Epithelial cell of prostate (primary cell): Measurements from ENCODE around the gene PRIMPOL.
A peak's percentile ranks its signal among the peaks of the same experiment; 100 is the strongest.
"Not testable (repeated sequence)": the region's sequence is repeated elsewhere in the genome, so short reads cannot be mapped to it uniquely, and the experiment has no call there.

ENCODE experiments used
- DNase-seq: peaks from one replicate; pipeline ENCODE4 v3.0.0-alpha.2; 2011; ENCODE audit warnings: low read depth, low spot score
- H3K27ac ChIP-seq: fragments of 450-650 bp; 2 replicates; pipeline ENCODE4 v1.5.1; 2017; ENCODE audit warnings: mild to moderate bottlenecking

The PRIMPOL gene

GRCh38 chr4:184697956-184698355, 48.4 kb downstream of the PRIMPOL start:
- H3K27ac ChIP-seq: no peak overlapping the region
- DNase-seq: no peak

DNA sequence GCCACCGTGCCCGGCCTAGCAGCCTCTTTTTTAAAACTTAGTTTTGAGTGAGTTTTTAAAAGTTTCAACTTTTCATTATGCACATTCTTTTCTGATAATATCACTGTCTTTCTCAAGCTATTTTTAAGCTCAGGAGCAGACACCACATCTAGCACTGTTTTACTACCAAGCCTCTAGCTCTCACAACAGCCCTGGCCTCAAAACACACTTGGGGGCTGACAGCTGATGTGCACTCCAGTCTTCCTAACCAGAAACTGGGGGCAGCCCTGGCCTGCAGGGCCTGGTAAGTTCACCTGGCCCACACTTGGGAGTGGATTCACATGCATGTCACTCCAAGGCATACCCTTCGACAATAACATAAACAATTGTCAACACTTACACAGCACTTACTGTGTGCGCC, 50.4 kb downstream of the PRIMPOL start:
- no peak overlapping the region for H3K27ac ChIP-seq
- no peak for DNase-seq

GRCh38 chr4:184702114-184702513, 52.6 kb downstream of the PRIMPOL start:
- DNase-seq: no peak
- H3K27ac ChIP-seq: no peak overlapping the region

DNA sequence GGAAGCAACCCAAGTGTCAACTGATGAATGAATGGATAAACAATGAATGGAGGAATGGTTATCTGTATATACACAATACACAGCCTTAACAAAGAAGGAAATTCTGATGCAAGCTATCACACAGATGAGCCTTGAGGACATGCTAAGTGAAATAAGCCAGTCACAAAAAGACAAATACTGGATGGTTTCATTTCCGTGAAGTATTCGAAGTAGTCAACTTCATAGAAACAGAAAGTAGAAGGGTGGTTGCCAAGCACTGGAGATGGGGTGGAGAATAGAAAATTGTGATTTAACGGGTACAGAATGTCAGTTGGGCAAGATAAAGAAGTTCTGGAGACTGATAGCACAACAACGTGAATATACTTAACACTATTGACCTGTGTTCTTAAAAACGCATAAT, 56.2 kb downstream of the PRIMPOL start:
- no peak for DNase-seq
- no peak overlapping the region for H3K27ac ChIP-seq

- no peak overlapping the region for H3K27ac ChIP-seq
- DNase-seq: no peak
These were observed 56.9 kb downstream of the PRIMPOL start for GRCh38 chr4:184706453-184706852.

DNA sequence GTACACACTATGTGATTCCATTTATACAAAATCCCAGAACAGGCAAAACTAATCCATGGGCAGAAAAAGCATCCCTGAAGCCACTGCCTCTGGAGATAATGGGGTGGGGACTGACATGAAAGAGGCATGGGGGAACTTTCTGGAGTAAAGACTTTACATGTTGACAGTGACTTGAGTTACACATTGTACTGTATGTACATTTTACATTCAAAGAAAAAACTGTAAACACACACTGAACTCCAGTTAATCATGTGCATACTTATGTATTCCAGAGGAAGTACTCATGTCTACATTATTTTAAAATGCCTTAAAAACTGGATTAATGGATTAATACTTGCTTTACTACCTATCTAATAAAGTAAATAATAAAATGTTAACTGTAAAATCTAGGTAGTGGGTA, 62.8 kb downstream of the PRIMPOL start:
- DNase-seq: no peak
- H3K27ac ChIP-seq: no peak overlapping the region

DNA sequence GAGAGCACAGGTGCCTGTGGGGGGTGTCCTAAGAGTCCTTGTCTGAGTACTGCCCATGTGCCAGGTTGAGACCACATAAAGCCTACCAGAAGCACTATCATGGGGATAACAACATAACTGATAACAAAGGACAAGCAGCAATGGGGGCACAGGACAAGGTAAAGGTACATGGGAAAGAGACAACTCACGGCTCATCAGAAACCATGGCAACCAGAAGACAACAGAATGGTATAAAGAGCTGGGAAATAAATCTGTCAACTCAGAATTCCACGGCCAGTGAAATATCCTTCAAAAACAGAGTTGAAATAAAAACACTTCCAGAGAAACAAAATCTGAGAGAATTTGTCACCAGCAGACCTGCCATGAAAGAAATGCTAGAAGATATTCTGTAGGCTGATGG, 64.3 kb downstream of the PRIMPOL start:
- no peak for DNase-seq
- no peak overlapping the region for H3K27ac ChIP-seq

GRCh38 chr4:184715526-184715925, 66.0 kb downstream of the PRIMPOL start:
- DNase-seq: no peak

DNA sequence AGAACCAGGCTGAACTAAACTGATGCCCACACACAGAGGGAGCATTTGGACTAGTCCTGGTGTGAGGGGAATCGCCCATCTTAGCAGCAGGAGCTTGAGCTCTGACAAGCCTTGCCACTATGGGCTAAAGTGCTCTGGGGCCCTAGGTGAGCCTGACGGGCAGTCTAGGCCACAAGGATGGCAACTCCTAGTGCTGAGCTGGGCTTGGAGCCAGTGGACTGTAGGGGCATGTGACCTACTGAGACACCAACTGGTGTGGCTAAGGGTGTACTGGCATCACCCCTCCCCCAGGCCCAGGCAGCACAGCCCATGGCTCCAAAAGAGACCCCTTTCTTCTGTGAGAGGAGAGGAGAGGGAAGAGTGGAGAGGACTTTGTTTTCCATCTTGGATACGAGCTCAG, 69.9 kb downstream of the PRIMPOL start:
- DNase-seq: no peak
- no peak overlapping the region for H3K27ac ChIP-seq

More at GRCh38 chr4:184715526-184715925, 66.0 kb downstream of the PRIMPOL start:
- no peak overlapping the region for H3K27ac ChIP-seq

DNA sequence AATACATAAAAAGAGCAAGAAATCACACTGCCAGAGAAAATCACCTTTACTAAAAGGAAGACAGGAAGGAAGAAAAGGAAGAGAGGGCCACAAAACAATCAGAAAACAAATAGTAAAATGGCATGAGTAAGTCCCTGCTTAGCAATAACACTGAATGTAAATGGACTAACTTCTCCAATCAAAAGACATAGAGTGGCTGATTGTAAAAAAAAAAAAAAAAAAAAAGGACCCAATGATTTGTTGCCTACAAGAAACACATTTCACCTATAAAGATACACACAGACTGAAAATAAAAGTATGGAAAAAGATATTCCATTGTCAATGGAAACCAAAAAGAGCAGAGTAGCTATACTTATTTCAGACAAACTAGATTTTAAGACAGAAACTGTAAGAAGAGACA, 71.7 kb downstream of the PRIMPOL start:
- DNase-seq: no peak
- H3K27ac ChIP-seq: no peak overlapping the region

DNA sequence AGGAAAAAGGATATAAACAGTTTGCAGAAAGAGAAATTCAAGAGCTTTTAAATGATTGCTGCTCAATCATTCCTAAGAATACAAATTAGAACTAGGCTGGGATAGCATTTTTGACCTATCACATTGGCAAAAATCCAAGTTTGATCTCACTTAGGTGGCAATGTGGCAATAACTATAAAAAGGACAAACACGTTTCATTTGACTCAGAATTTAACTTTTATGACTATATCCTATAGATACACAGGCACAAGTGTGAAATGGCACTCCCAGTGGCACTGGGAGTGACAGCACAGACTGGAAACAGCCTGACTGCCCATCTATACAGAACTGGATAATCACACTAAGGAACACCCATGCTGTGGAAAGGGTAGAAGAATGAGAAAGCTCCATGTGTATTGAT, 73.3 kb downstream of the PRIMPOL start:
- DNase-seq: no peak
- no peak overlapping the region for H3K27ac ChIP-seq

GRCh38 chr4:184727430-184727829, 77.9 kb downstream of the PRIMPOL start:
- no peak overlapping the region for H3K27ac ChIP-seq
- DNase-seq: no peak

DNA sequence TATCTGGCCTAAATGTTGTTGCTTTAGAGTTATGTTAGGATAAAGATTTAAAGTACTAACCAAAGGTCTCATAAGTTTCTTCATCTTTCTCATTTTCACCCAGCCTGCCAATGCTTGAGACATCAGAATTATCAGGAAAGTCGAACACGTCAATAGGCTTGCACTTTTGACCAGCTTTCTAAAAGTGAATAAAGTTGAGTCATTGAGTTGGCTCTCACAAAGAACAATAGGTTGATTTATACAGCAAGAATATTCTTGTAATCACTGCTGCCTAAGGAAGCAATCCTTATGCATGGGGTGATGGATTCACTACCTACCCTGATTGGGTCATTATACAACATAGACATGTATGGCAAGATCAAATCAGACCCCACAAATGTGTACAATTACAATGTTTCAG, 79.3 kb downstream of the PRIMPOL start:
- no peak for DNase-seq
- H3K27ac ChIP-seq: peak overlapping the region; percentile 43

DNA sequence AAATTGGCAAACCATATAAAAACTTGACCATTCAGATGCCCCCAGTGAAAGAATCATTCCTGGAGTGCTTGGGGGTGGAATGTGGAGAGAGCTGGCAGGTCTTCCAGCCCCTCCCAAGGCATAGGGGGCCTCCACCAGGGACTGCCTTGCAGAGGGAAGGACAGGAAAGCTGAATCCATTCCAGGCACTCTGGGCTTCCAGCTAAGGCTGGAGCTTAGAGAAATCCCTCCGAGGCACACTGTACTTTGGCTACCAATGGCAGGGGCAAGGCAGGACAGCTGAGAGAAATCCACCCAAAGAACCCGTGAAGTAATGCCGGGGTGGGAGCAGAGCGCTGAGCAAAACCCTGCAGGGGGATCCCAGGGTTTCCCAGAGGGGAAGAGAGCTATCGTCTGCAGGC, 80.4 kb downstream of the PRIMPOL start:
- DNase-seq: no peak
- peak overlapping the region; percentile 43 for H3K27ac ChIP-seq

GRCh38 chr4:184731056-184731455, 81.5 kb downstream of the PRIMPOL start:
- H3K27ac ChIP-seq: no peak overlapping the region
- no peak for DNase-seq

DNA sequence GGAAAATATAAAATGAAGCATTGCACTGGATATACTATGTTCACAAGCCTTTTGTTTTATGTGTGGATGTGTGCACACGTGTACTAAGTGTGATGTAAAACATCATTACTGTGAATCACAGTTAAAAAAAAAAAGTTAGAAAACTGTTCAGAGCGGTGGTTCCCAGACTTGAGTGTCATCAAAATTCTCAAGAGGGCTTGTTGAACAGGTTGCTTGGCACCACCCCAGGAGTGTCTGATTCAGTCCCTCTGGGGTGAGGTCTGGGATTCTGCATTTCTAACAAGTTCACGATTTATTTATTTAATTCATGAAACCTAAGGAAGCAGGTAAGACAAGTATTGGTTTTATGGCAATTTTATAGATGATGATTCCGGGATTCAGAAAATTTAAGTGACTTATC, 82.6 kb downstream of the PRIMPOL start:
- DNase-seq: peak; percentile 87

DNA sequence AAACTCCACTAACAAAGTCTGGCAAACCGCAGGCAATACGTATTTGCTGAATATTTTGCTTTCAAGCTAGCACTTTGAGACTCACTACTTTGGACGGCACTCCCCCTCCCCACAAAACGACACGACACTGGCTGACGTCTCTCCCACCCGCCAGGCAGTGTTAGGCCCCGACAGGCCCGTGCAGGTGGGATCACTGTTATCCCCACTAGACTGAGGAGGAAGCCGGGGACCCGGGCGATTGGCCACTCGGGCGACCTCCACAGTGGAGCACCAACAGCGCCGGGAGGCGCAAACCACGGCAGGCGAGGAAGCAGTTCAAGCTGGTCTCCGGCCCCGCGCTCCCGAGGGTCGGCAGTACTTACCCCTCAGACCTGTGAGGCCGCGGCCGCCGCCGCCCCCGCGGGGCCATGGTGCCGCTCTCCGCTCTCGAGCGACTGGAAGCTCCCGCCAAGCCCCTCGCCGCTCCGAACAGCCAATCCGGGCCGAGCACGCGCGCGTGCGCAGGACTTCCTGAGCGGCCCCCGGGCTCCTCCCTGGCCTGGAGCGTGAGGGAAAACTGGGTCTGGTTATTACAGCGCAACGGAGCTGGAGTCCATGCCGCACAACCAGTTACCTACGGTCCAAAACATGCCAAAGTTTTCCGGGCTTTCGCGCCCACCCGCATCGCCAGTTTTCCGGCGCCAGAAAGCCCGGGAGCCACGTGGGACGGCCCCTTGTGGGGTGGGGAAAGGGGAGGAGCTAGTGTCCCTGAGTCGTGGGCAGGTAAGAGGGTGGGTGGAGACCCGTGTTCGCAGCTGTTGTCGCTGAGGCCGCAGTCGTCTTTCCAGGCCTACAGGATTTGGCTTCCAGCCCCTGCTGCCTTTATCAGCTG, 84.4 kb downstream of the PRIMPOL start, which contains the start of gene CENPU:
Gene CENPU (minus strand): TSS at position 443 of the 871 bp plus-strand sequence. CDS start 34 bp downstream, at position 409.
- H3K27ac ChIP-seq: peak within 1 kb of the TSS; percentile 72
- peak; percentile 93 for DNase-seq

More for the DNA sequence above, 82.6 kb downstream of the PRIMPOL start:
- H3K27ac ChIP-seq: peak overlapping the region; percentile 72

- no peak overlapping the region for H3K27ac ChIP-seq
- DNase-seq: no peak
These were observed 85.2 kb downstream of the PRIMPOL start for GRCh38 chr4:184734758-184735157.

DNA sequence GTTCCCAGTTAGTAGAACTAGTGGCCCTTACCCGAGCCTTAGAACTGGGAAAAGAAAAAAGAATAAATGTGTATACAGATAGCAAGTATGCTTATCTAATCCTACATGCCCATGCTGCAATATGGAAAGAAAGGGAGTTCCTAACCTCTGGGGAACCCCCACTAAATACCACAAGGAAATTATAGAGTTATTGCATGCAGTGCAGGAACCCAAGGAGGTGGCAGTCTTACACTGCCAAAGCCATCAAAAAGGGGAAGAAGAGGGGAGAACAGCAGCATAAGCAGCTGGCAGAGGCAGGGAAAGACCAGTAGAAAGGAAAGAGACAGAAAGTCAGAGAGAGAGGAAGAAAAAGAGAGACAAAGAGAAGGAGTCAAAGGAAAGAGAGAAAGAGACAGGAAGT, 90.0 kb downstream of the PRIMPOL start:
- not testable (repeated sequence) for H3K27ac ChIP-seq, DNase-seq

GRCh38 chr4:184740980-184741391, 91.4 kb downstream of the PRIMPOL start:
- H3K27ac ChIP-seq: no peak overlapping the region
- DNase-seq: no peak

- DNase-seq, H3K27ac ChIP-seq: not testable (repeated sequence)
These were observed 92.1 kb downstream of the PRIMPOL start for GRCh38 chr4:184741651-184742050.

GRCh38 chr4:184743650-184744049, 94.1 kb downstream of the PRIMPOL start:
- no peak for DNase-seq
- no peak overlapping the region for H3K27ac ChIP-seq
